Liver (tissue), 3 donors: ENCODE data around the gene IPO8.

Experiments used
- ATF3 ChIP-seq: IDR thresholded peaks from 2 replicates; pipeline ENCODE4 v1.6.1; 2016; ENCODE audit warnings: antibody characterized with exemption
- FOXA1 ChIP-seq: IDR thresholded peaks from 2 replicates; pipeline ENCODE4 v1.6.1; 2016; ENCODE audit warnings: antibody characterized with exemption
- GABPA ChIP-seq, 2 donors: IDR thresholded peaks in 1 of 2; conservative IDR thresholded peaks in 1 of 2; 2 replicates each; pipeline ENCODE4 v1.6.1; 2016; ENCODE audit warnings: antibody characterized with exemption in 2 of 2, mild to moderate bottlenecking in 1 of 2, moderate library complexity in 1 of 2
- HNF4A ChIP-seq, 2 donors: conservative IDR thresholded peaks; 2 replicates each; pipeline ENCODE4 v1.6.1; 2016; ENCODE audit warnings: antibody characterized with exemption in 2 of 2, mild to moderate bottlenecking in 2 of 2
- HNF4G ChIP-seq: IDR thresholded peaks from 2 replicates; pipeline ENCODE4 v1.6.1; 2016; ENCODE audit warnings: antibody characterized with exemption
- JUND ChIP-seq, 2 donors: IDR thresholded peaks; 2 replicates each; pipeline ENCODE4 v1.6.1; 2016; ENCODE audit warnings: antibody characterized with exemption in 2 of 2
- MAX ChIP-seq: IDR thresholded peaks from 2 replicates; pipeline ENCODE4 v1.6.1; 2016; ENCODE audit warnings: antibody characterized with exemption
- RAD21 ChIP-seq, 2 donors: IDR thresholded peaks; 2 replicates each; pipeline ENCODE4 v1.6.1; 2016; ENCODE audit warnings: antibody characterized with exemption in 2 of 2, mild to moderate bottlenecking in 2 of 2
- RXRA ChIP-seq, 2 donors: IDR thresholded peaks; 2 replicates each; pipeline ENCODE4 v1.6.1; 2017 to 2018; ENCODE audit warnings: antibody characterized with exemption in 2 of 2, mild to moderate bottlenecking in 1 of 2
- SP1 ChIP-seq: IDR thresholded peaks from 2 replicates; pipeline ENCODE4 v1.6.1; 2018; ENCODE audit warnings: antibody characterized with exemption, mild to moderate bottlenecking
- TAF1 ChIP-seq: conservative IDR thresholded peaks from 2 replicates; pipeline ENCODE4 v1.6.1; 2016; ENCODE audit warnings: antibody characterized with exemption, mild to moderate bottlenecking
- TF ChIP-seq, protein P1 (sequence below): fragments of 150-350 bp; IDR thresholded peaks from 2 replicates; pipeline ENCODE4 v1.5.1; 2017; ENCODE audit warnings: improper control_type of control experiment, low read depth, low read length; ENCODE audit not compliant: missing input control
- TF ChIP-seq, protein P2 (sequence below): IDR thresholded peaks from 2 replicates; pipeline ENCODE4 v1.6.1; 2016; ENCODE audit warnings: antibody characterized with exemption, mild to moderate bottlenecking
- donor health status: healthy.
- donor health status: healthy.

DNA sequence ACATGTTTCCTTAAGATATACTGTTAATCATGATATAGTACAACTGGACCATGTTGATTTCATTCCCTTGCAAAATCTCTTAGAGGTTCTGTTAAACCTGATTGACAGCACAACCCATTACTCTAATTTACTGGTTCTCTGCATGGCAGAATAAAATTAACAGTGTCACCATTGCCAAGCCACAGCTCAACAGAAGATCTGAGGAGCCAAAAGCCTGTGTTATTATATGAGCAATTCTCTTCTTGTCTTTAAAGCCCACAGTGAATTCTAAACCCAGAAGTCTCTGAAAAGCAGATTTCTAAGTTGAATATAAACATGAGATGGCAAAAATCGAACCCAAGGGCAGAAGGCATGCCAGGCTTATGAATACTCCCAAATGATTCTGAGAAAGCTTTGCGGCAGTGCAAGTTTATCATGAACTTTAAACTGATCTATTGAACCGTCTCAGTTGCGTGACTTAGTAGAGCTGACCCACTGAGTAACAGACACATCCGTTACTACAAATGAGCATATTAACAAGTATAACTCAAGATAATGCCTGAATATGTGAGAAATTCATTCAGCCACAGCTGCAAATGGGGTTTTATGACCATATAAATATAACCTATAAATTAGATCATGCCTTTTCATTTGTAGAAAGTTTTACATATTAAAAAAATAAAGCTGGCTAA lies 78.2 kb downstream of the IPO8 start:
- TF ChIP-seq MAX = no peak
- TF ChIP-seq, protein P1, sequence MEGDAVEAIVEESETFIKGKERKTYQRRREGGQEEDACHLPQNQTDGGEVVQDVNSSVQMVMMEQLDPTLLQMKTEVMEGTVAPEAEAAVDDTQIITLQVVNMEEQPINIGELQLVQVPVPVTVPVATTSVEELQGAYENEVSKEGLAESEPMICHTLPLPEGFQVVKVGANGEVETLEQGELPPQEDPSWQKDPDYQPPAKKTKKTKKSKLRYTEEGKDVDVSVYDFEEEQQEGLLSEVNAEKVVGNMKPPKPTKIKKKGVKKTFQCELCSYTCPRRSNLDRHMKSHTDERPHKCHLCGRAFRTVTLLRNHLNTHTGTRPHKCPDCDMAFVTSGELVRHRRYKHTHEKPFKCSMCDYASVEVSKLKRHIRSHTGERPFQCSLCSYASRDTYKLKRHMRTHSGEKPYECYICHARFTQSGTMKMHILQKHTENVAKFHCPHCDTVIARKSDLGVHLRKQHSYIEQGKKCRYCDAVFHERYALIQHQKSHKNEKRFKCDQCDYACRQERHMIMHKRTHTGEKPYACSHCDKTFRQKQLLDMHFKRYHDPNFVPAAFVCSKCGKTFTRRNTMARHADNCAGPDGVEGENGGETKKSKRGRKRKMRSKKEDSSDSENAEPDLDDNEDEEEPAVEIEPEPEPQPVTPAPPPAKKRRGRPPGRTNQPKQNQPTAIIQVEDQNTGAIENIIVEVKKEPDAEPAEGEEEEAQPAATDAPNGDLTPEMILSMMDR = no peak
- no peak for TF ChIP-seq FOXA1
- peak in 1 of 2 donors; percentile 14 for TF ChIP-seq JUND (IDR thresholded peaks at IDR 0.05)
- TF ChIP-seq, protein P2, sequence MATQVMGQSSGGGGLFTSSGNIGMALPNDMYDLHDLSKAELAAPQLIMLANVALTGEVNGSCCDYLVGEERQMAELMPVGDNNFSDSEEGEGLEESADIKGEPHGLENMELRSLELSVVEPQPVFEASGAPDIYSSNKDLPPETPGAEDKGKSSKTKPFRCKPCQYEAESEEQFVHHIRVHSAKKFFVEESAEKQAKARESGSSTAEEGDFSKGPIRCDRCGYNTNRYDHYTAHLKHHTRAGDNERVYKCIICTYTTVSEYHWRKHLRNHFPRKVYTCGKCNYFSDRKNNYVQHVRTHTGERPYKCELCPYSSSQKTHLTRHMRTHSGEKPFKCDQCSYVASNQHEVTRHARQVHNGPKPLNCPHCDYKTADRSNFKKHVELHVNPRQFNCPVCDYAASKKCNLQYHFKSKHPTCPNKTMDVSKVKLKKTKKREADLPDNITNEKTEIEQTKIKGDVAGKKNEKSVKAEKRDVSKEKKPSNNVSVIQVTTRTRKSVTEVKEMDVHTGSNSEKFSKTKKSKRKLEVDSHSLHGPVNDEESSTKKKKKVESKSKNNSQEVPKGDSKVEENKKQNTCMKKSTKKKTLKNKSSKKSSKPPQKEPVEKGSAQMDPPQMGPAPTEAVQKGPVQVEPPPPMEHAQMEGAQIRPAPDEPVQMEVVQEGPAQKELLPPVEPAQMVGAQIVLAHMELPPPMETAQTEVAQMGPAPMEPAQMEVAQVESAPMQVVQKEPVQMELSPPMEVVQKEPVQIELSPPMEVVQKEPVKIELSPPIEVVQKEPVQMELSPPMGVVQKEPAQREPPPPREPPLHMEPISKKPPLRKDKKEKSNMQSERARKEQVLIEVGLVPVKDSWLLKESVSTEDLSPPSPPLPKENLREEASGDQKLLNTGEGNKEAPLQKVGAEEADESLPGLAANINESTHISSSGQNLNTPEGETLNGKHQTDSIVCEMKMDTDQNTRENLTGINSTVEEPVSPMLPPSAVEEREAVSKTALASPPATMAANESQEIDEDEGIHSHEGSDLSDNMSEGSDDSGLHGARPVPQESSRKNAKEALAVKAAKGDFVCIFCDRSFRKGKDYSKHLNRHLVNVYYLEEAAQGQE = no peak
- no peak for TF ChIP-seq SP1
- no peak for TF ChIP-seq ATF3
- TF ChIP-seq RXRA (IDR thresholded peaks at IDR 0.05) = peak; percentile 9 to 15
- no peak for TF ChIP-seq TAF1
- TF ChIP-seq HNF4A (conservative IDR thresholded peaks at IDR 0.05) = peak; percentile 77 to 82
- TF ChIP-seq GABPA (IDR thresholded peaks at IDR 0.05 in 1 of 2, conservative IDR thresholded peaks at IDR 0.05 in 1 of 2) = no peak
- no peak for TF ChIP-seq RAD21 (IDR thresholded peaks at IDR 0.05)
- TF ChIP-seq HNF4G = no peak
